IMR-90 (cell line): ENCODE data around the gene CATSPER1. TPM values are rescaled to one million over a fixed set of nuclear protein-coding genes. Genes with fewer than 3 reads are reported as not detected.

ENCODE experiments used
- ATAC-seq: fragments of 200-7000 bp; cut with Tn5 transposase; 2 replicates; pipeline ENCODE4 v1.9.1; 2020; ENCODE audit warnings: low read depth, mild to moderate bottlenecking, moderate library complexity
- BruUV-seq: library from RNA; stranded (reverse); fragments of 400-500 nt; replicated peaks from 2 replicates; lab custom pipeline; 2021; lab: Mats Ljungman, UMichigan
- CTCF ChIA-PET: fragments of 300-600 bp; formaldehyde crosslinking; extraction: SDS; loops from one replicate; lab custom pipeline; 2021; ENCODE audit warnings: antibody characterized with exemption; lab: Yijun Ruan, JAX
- POLR2A ChIA-PET: fragments of 300-600 bp; sonication (Branson Sonifier 250); formaldehyde crosslinking; loops from one replicate; lab custom pipeline; 2022; ENCODE audit warnings: antibody characterized with exemption; ENCODE audit not compliant: unreplicated experiment; lab: Charles Lee
- DNase-seq: peaks from one replicate; pipeline ENCODE4 v3.0.0; 2013
- H2AFZ ChIP-seq: replicated peaks from 2 replicates; pipeline ENCODE3; 2013; ENCODE audit warnings: low read length, mild to moderate bottlenecking; ENCODE audit not compliant: poor library complexity
- H2AK5ac ChIP-seq: 2 replicates; pipeline ENCODE4 v1.6.1; 2013; ENCODE audit warnings: low read depth, low read length, inconsistent platforms
- H2AK9ac ChIP-seq: replicated peaks from 2 replicates; pipeline ENCODE3; 2013; ENCODE audit warnings: mild to moderate bottlenecking, low read depth, low read length, moderate library complexity; ENCODE audit not compliant: poor library complexity
- H2BK120ac ChIP-seq: 2 replicates; pipeline ENCODE4 v1.6.1; 2013; ENCODE audit warnings: low read depth, low read length, inconsistent platforms
- H2BK15ac ChIP-seq: 3 replicates; pipeline ENCODE4 v1.6.1; 2013; ENCODE audit warnings: low read depth, low read length, inconsistent platforms
- H2BK20ac ChIP-seq: 2 replicates; pipeline ENCODE4 v1.6.1; 2013; ENCODE audit warnings: low read depth, mild to moderate bottlenecking, inconsistent platforms, low read length, moderate library complexity
- H2BK5ac ChIP-seq: 2 replicates; pipeline ENCODE4 v1.6.1; 2013; ENCODE audit warnings: mild to moderate bottlenecking, low read depth, low read length, inconsistent platforms; ENCODE audit not compliant: poor library complexity, severe bottlenecking
- H3K14ac ChIP-seq: replicated peaks from 2 replicates; pipeline ENCODE4 v1.6.1; 2013; ENCODE audit warnings: low read depth, low read length, inconsistent platforms
- H3K18ac ChIP-seq: 2 replicates; pipeline ENCODE4 v1.6.1; 2013; ENCODE audit warnings: low read depth, low read length, control low read depth
- H3K23ac ChIP-seq: 2 replicates; pipeline ENCODE4 v1.6.1; 2013; ENCODE audit warnings: low read depth, low read length, inconsistent platforms
- H3K27ac ChIP-seq: 2 replicates; pipeline ENCODE4 v1.5.1; 2013; ENCODE audit warnings: mild to moderate bottlenecking, control low read depth, low read length; ENCODE audit not compliant: insufficient read depth
- H3K27me3 ChIP-seq: 2 replicates; pipeline ENCODE4 v1.6.1; 2013; ENCODE audit warnings: low read length; ENCODE audit not compliant: control insufficient read depth, insufficient read depth
- H3K36me3 ChIP-seq: 2 replicates; pipeline ENCODE4 v1.6.1; 2013; ENCODE audit warnings: low read length, mixed read lengths; ENCODE audit not compliant: control insufficient read depth, insufficient read depth
- H3K4ac ChIP-seq: 2 replicates; pipeline ENCODE4 v1.6.1; 2013; ENCODE audit warnings: low read depth, low read length, inconsistent platforms
- H3K4me1 ChIP-seq: 2 replicates; pipeline ENCODE4 v1.6.1; 2013; ENCODE audit warnings: low read length, mixed read lengths; ENCODE audit not compliant: control insufficient read depth, insufficient read depth
- H3K4me2 ChIP-seq: 2 replicates; pipeline ENCODE4 v1.6.1; 2013; ENCODE audit warnings: low read depth, mild to moderate bottlenecking, control low read depth, low read length, moderate library complexity
- H3K4me3 ChIP-seq: 2 replicates; pipeline ENCODE4 v1.5.1; 2013; ENCODE audit warnings: low read depth, mild to moderate bottlenecking, control low read depth, low read length, moderate library complexity; ENCODE audit not compliant: insufficient read depth
- H3K56ac ChIP-seq: 2 replicates; pipeline ENCODE4 v1.6.1; 2013; ENCODE audit warnings: low read length, inconsistent platforms; ENCODE audit not compliant: insufficient read depth; ENCODE audit errors: extremely low read depth
- H3K79me1 ChIP-seq, 2 experiments: 2 replicates each; pipeline ENCODE4 v1.6.1; 2013; ENCODE audit warnings: low read length in 2 of 2, inconsistent platforms in 1 of 2, low read depth in 1 of 2
- H3K9ac ChIP-seq: 2 replicates; pipeline ENCODE4 v1.6.1; 2013; ENCODE audit warnings: low read depth, low read length, control low read depth
- H3K9me1 ChIP-seq: 2 replicates; pipeline ENCODE4 v1.6.1; 2013; ENCODE audit warnings: low read length, inconsistent platforms; ENCODE audit not compliant: insufficient read depth
- H3K9me3 ChIP-seq: 2 replicates; pipeline ENCODE4 v1.6.1; 2013; ENCODE audit warnings: low read length; ENCODE audit not compliant: control insufficient read depth, insufficient read depth
- H4K20me1 ChIP-seq: 2 replicates; pipeline ENCODE4 v1.6.1; 2013; ENCODE audit warnings: low read length, inconsistent platforms; ENCODE audit not compliant: insufficient read depth
- H4K5ac ChIP-seq: 2 replicates; pipeline ENCODE4 v1.6.1; 2013; ENCODE audit warnings: mild to moderate bottlenecking, low read depth, low read length, control low read depth
- H4K8ac ChIP-seq, 2 experiments: 2 replicates each; pipeline ENCODE4 v1.6.1; 2013; ENCODE audit warnings: low read depth in 2 of 2, low read length in 2 of 2, control low read depth in 1 of 2, inconsistent platforms in 1 of 2
- H4K91ac ChIP-seq: 2 replicates; pipeline ENCODE4 v1.6.1; 2013; ENCODE audit warnings: low read depth, low read length, inconsistent platforms; ENCODE audit not compliant: insufficient read depth
- CEBPB ChIP-seq: IDR thresholded peaks from 2 replicates; pipeline ENCODE4 v1.6.1; 2012; ENCODE audit warnings: low read depth, low read length, improper control_type of control experiment
- CHD1 ChIP-seq: IDR thresholded peaks from 2 replicates; pipeline ENCODE4 v1.6.1; 2012; ENCODE audit warnings: low read depth, low read length, improper control_type of control experiment
- FOS ChIP-seq: fragments of 150-350 bp; IDR thresholded peaks from 2 replicates; pipeline ENCODE4 v1.6.1; 2016; ENCODE audit warnings: low read depth, low read length
- MAFK ChIP-seq: IDR thresholded peaks from 2 replicates; pipeline ENCODE4 v1.6.1; 2012; ENCODE audit warnings: low read depth, low read length, improper control_type of control experiment
- MXI1 ChIP-seq: IDR thresholded peaks from 2 replicates; pipeline ENCODE4 v1.6.1; 2012; ENCODE audit warnings: low read depth, mild to moderate bottlenecking, low read length, moderate library complexity, borderline replicate concordance
- NFE2L2 ChIP-seq: fragments of 150-350 bp; IDR thresholded peaks from 2 replicates; pipeline ENCODE4 v1.6.1; 2016; ENCODE audit warnings: low read depth, mild to moderate bottlenecking, low read length
- RAD21 ChIP-seq: IDR thresholded peaks from 2 replicates; pipeline ENCODE4 v1.6.1; 2012; ENCODE audit warnings: low read length, improper control_type of control experiment
- RCOR1 ChIP-seq: IDR thresholded peaks from 2 replicates; pipeline ENCODE4 v1.6.1; 2012; ENCODE audit warnings: mild to moderate bottlenecking, low read length, improper control_type of control experiment; ENCODE audit not compliant: insufficient replicate concordance
- USF2 ChIP-seq: fragments of 150-350 bp; IDR thresholded peaks from 2 replicates; pipeline ENCODE4 v1.6.1; 2017; ENCODE audit warnings: mild to moderate bottlenecking, antibody characterized with exemption, low read length, low read depth
- WGBS, 2 experiments: methylation state at CpG; one replicate each; pipeline versions ENCODE4 v1.1.5 to v1.1.7; 2013; ENCODE audit warnings: missing lambda C conversion rate in 2 of 2; ENCODE audit not compliant: insufficient read length in 1 of 2; ENCODE audit errors: extremely low coverage in 2 of 2; 5-methylcytosine and 5-hydroxymethylcytosine counted together
- dilution Hi-C: fragments of 300-500 bp; cut with HindIII; formaldehyde crosslinking; loops from one replicate; pipeline ENCODE4 v1.14.3; 2018; ENCODE audit warnings: low sequenced_read_pairs; ENCODE audit not compliant: unreplicated experiment
- in situ Hi-C: fragments of 300-500 bp; cut with MboI; formaldehyde crosslinking; loops from 3 replicates; pipeline ENCODE4 v1.14.3; 2019; ENCODE audit warnings: low sequenced_read_pairs, inconsistent platforms, mixed read lengths
- intact Hi-C: fragments of 100-400 bp; cut with micrococcal nuclease; formaldehyde crosslinking; loops from 2 replicates; pipeline ENCODE4 v1.10.0; 2022
- polyA plus RNA-seq, 3 experiments: library from polyadenylated mRNA; depleted of rRNA; stranded (reverse); fragments of >200 nt; gene quantifications; 2 replicates each; pipeline ENCODE4 v1.2.3, GENCODE V29; 2012; ENCODE audit warnings: low replicate concordance in 1 of 3
- total RNA-seq: library from RNA; depleted of rRNA; stranded (reverse); fragments of >200 nt; gene quantifications from 2 replicates; pipeline ENCODE4 v1.2.3, GENCODE V29; 2012
- TF ChIP-seq, protein P1 (sequence below): conservative IDR thresholded peaks from 2 replicates; pipeline ENCODE4 v1.5.1; 2012; ENCODE audit warnings: mild to moderate bottlenecking, low read depth, low read length, improper control_type of control experiment

The CATSPER1 gene
- total and polyA plus RNA-seq, 2 of the 4 experiments (the other 2 are of a cell fraction), result 0.18 to 0.91 TPM

DNA sequence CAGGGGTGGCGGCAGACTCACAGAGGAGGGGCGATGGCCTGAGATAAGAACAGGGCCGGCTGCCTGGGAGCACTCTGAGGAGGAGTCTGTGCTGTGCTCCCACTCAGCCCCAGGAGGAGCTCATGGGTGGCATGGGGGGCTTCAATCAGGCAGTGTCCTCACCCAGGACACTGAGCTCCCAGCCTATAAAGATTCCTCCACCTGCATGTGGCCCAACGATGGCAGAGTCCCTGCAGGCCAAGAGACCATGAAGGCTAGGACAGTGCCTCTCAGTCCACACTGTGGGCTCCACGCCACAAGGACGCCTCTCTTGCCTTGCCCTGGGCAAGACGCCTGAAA lies 12.5 kb downstream of the CATSPER1 start:
- H3K9me3 ChIP-seq, result no peaks in the 10 kb centered on the region
- peaks cover 9% of the 10 kb centered on the region for H3K4me1 ChIP-seq
- H3K9ac ChIP-seq, result no peak overlapping the region
- H3K79me1 ChIP-seq, result no peaks in the 10 kb centered on the region
- no peak overlapping the region for H3K56ac ChIP-seq
- ATAC-seq, result no peak
- dilution Hi-C loops, result no loop called here
- peaks cover 13% of the 10 kb centered on the region for H3K27me3 ChIP-seq
- ChIA-PET POLR2A (interaction anchor here (0.6 kb wide), 1 partner anchor 88 kb away, joined by 6 read pairs; no protein-coding TSS in a partner anchor), CTCF (no interaction called here)
- H3K4ac ChIP-seq, result no peak overlapping the region
- H4K20me1 ChIP-seq, result no peaks in the 10 kb centered on the region; the same call in 1 of the 2 replicates
- H3K14ac ChIP-seq, result no peak overlapping the region
- intact Hi-C loops, result no loop called here
- no peak overlapping the region for H4K5ac ChIP-seq
- H2BK15ac ChIP-seq, result no peak overlapping the region; the same call in 2 of the 3 replicates
- H3K27ac ChIP-seq, result no peak overlapping the region
- H3K18ac ChIP-seq, result no peak overlapping the region
- BruUV-seq, result no TSS peak
- H4K8ac ChIP-seq, result no peak overlapping the region
- no peak overlapping the region for H3K4me3 ChIP-seq
- H3K23ac ChIP-seq, result no peak overlapping the region
- H2AFZ ChIP-seq, result no peak overlapping the region
- no peak overlapping the region for H2AK9ac ChIP-seq
- peak overlapping the region; percentile 24; the same call in 1 of the 2 replicates for H2AK5ac ChIP-seq
- no peak overlapping the region for H2BK20ac ChIP-seq
- TF ChIP-seq NFE2L2 (no peak), FOS (no peak), USF2 (no peak), RCOR1 (no peak), RAD21 (no peak), MXI1 (no peak), CEBPB (no peak), CHD1 (no peak), MAFK (no peak)
- TF ChIP-seq, protein P1, sequence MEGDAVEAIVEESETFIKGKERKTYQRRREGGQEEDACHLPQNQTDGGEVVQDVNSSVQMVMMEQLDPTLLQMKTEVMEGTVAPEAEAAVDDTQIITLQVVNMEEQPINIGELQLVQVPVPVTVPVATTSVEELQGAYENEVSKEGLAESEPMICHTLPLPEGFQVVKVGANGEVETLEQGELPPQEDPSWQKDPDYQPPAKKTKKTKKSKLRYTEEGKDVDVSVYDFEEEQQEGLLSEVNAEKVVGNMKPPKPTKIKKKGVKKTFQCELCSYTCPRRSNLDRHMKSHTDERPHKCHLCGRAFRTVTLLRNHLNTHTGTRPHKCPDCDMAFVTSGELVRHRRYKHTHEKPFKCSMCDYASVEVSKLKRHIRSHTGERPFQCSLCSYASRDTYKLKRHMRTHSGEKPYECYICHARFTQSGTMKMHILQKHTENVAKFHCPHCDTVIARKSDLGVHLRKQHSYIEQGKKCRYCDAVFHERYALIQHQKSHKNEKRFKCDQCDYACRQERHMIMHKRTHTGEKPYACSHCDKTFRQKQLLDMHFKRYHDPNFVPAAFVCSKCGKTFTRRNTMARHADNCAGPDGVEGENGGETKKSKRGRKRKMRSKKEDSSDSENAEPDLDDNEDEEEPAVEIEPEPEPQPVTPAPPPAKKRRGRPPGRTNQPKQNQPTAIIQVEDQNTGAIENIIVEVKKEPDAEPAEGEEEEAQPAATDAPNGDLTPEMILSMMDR, result no peak
- no peak overlapping the region for H3K4me2 ChIP-seq
- in situ Hi-C loops, result no loop called here
- no peaks in the 10 kb centered on the region for H3K36me3 ChIP-seq
- 87% methylated on average over 3 of the region's 7 CpGs; no CpG with 5 or more reads in 1 of the 2 experiments for WGBS, 2 experiments
- H2BK120ac ChIP-seq, result no peak overlapping the region
- H3K9me1 ChIP-seq, result peaks cover 23% of the 10 kb centered on the region
- DNase-seq, result no peak
- H2BK5ac ChIP-seq, result no peak overlapping the region
- H4K91ac ChIP-seq, result no peak overlapping the region
